Measurements from ENCODE around the gene PTPRN2. TPM values are rescaled to one million over a fixed set of nuclear protein-coding genes. Genes with fewer than 3 reads are reported as not detected.

Gene PTPRN2
- polyA plus RNA-seq, 2 donors, result 0.37 to 0.40 TPM

GRCh38 chr7:158501393-158502067, 86.1 kb downstream of the PTPRN2 start:
- no peaks in the 10 kb centered on the region for H3K4me1 ChIP-seq (ENCODE audit: control insufficient read depth in 2 of 2, insufficient read depth in 2 of 2, low read length in 1 of 2)
- peaks cover 8 to 10% of the 10 kb centered on the region in 2 donors for H3K9me3 ChIP-seq (ENCODE audit: control insufficient read depth in 2 of 2, insufficient read depth in 1 of 2, low read depth in 1 of 2, low read length in 1 of 2)
- H3K4me3 ChIP-seq (ENCODE audit: low read depth in 1 of 2, low read length in 2 of 2), result no peak overlapping the region
- 86 to 87% methylated on average over 28 of the region's 28 CpGs for WGBS, 2 donors
- H3K27me3 ChIP-seq (ENCODE audit: control insufficient read depth in 1 of 2, insufficient read depth in 2 of 2, low read length in 2 of 2), result no peaks in the 10 kb centered on the region
- H3K36me3 ChIP-seq (ENCODE audit: control insufficient read depth in 2 of 2, insufficient read depth in 2 of 2, low read length in 1 of 2), result no peaks in the 10 kb centered on the region
- no peak overlapping the region for H3K27ac ChIP-seq (ENCODE audit: low read depth in 2 of 2, low read length in 1 of 2)

- Histone ChIP-seq H3K4me1 (ENCODE audit: control insufficient read depth in 2 of 2, insufficient read depth in 2 of 2, low read length in 1 of 2) (peaks cover 0 to 3% of the 10 kb centered on the region in 2 donors), H3K9me3 (ENCODE audit: control insufficient read depth in 2 of 2, insufficient read depth in 1 of 2, low read depth in 1 of 2, low read length in 1 of 2) (peaks cover 1 to 5% of the 10 kb centered on the region in 2 donors), H3K27ac (ENCODE audit: low read depth in 2 of 2, low read length in 1 of 2) (no peak overlapping the region), H3K27me3 (ENCODE audit: control insufficient read depth in 1 of 2, insufficient read depth in 2 of 2, low read length in 2 of 2) (no peaks in the 10 kb centered on the region), H3K4me3 (ENCODE audit: low read depth in 1 of 2, low read length in 2 of 2) (no peak overlapping the region), H3K36me3 (ENCODE audit: control insufficient read depth in 2 of 2, insufficient read depth in 2 of 2, low read length in 1 of 2) (no peaks in the 10 kb centered on the region)
- WGBS, 2 donors, result 64 to 74% methylated on average over 29 of the region's 29 CpGs
These were observed 87.0 kb downstream of the PTPRN2 start for GRCh38 chr7:158500651-158501052.

DNA sequence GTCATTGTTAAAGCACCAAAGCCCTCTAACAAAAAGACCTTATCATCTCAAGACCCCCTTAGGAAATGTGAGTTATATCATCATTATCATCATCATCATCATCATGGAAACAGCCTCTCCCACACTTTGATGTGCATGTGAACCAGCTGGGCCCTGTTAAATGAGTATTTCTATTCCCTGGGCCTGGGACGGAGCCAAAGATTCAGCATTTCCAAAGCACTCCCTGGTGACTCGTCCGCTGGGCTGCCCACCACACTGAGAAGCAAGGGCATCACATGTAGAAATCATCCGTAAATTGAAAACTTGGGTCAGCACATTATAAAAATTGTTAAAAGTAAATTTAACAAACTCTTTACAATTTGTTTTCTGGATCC, 88.6 kb downstream of the PTPRN2 start:
- Histone ChIP-seq H3K27me3 (ENCODE audit: control insufficient read depth in 1 of 2, insufficient read depth in 2 of 2, low read length in 2 of 2) (no peaks in the 10 kb centered on the region), H3K4me3 (ENCODE audit: low read depth in 1 of 2, low read length in 2 of 2) (no peak overlapping the region), H3K4me1 (ENCODE audit: control insufficient read depth in 2 of 2, insufficient read depth in 2 of 2, low read length in 1 of 2) (peaks cover 0 to 3% of the 10 kb centered on the region in 2 donors), H3K27ac (ENCODE audit: low read depth in 2 of 2, low read length in 1 of 2) (no peak overlapping the region), H3K36me3 (ENCODE audit: control insufficient read depth in 2 of 2, insufficient read depth in 2 of 2, low read length in 1 of 2) (no peaks in the 10 kb centered on the region), H3K9me3 (ENCODE audit: control insufficient read depth in 2 of 2, insufficient read depth in 1 of 2, low read depth in 1 of 2, low read length in 1 of 2) (no peaks in the 10 kb centered on the region)
- 83 to 84% methylated on average over 4 of the region's 4 CpGs for WGBS, 2 donors

- Histone ChIP-seq H3K9me3 (ENCODE audit: control insufficient read depth in 2 of 2, insufficient read depth in 1 of 2, low read depth in 1 of 2, low read length in 1 of 2) (no peaks in the 10 kb centered on the region), H3K4me3 (ENCODE audit: low read depth in 1 of 2, low read length in 2 of 2) (no peak overlapping the region), H3K36me3 (ENCODE audit: control insufficient read depth in 2 of 2, insufficient read depth in 2 of 2, low read length in 1 of 2) (no peaks in the 10 kb centered on the region), H3K4me1 (ENCODE audit: control insufficient read depth in 2 of 2, insufficient read depth in 2 of 2, low read length in 1 of 2) (peaks cover 0 to 3% of the 10 kb centered on the region in 2 donors), H3K27ac (ENCODE audit: low read depth in 2 of 2, low read length in 1 of 2) (no peak overlapping the region), H3K27me3 (ENCODE audit: control insufficient read depth in 1 of 2, insufficient read depth in 2 of 2, low read length in 2 of 2) (no peaks in the 10 kb centered on the region)
- WGBS, 2 donors, result 53 to 62% methylated on average over 11 of the region's 11 CpGs
These were observed 89.1 kb downstream of the PTPRN2 start for GRCh38 chr7:158498443-158499081.

DNA sequence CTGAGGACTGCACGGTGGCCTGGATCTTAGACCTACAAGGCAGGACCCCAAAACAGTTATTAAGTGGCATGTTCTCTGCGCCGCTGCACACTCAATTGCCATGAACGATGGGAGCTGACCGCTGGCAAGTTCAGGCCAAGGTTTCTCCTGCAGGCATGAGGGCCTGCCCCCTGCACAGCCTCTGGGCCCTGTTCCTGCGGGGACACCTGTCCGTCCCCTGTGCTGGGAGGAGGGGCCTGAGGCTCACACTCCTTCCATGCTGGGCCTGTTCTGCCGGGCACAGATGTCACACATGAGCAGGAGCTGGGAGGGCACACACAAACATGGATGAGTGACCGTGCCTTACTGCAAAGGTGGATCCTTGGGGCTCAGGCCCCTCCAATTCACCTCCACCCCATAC, 90.0 kb downstream of the PTPRN2 start:
- Histone ChIP-seq H3K27me3 (ENCODE audit: control insufficient read depth in 1 of 2, insufficient read depth in 2 of 2, low read length in 2 of 2) (no peaks in the 10 kb centered on the region), H3K27ac (ENCODE audit: low read depth in 2 of 2, low read length in 1 of 2) (no peak overlapping the region), H3K36me3 (ENCODE audit: control insufficient read depth in 2 of 2, insufficient read depth in 2 of 2, low read length in 1 of 2) (no peaks in the 10 kb centered on the region), H3K4me1 (ENCODE audit: control insufficient read depth in 2 of 2, insufficient read depth in 2 of 2, low read length in 1 of 2) (peaks cover 0 to 3% of the 10 kb centered on the region in 2 donors), H3K4me3 (ENCODE audit: low read depth in 1 of 2, low read length in 2 of 2) (no peak overlapping the region), H3K9me3 (ENCODE audit: control insufficient read depth in 2 of 2, insufficient read depth in 1 of 2, low read depth in 1 of 2, low read length in 1 of 2) (no peaks in the 10 kb centered on the region)
- 76 to 82% methylated on average over 9 of the region's 9 CpGs for WGBS, 2 donors

DNA sequence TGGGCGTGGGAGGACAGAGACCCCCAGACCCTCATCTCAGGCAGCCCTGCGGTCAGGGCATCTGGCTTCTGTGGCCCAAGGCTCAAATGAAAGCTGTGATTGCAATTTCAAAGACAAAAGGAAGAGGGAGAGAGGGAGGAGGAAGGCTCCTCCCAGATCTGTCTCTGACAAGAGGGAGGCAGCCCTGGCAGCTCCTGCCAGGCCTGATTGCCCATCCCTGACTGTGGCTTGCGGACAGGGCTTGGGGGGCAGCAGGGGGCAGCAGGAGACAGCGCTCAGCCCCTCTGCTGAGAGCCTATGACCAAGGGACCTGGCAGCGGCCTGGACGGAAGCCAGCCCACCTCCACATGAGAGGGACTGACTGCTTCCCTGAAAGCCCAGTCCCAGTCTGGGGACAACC, 91.8 kb downstream of the PTPRN2 start:
- Histone ChIP-seq H3K9me3 (ENCODE audit: control insufficient read depth in 2 of 2, insufficient read depth in 1 of 2, low read depth in 1 of 2, low read length in 1 of 2) (no peaks in the 10 kb centered on the region), H3K27me3 (ENCODE audit: control insufficient read depth in 1 of 2, insufficient read depth in 2 of 2, low read length in 2 of 2) (no peaks in the 10 kb centered on the region), H3K4me1 (ENCODE audit: control insufficient read depth in 2 of 2, insufficient read depth in 2 of 2, low read length in 1 of 2) (peaks cover 0 to 3% of the 10 kb centered on the region in 2 donors), H3K36me3 (ENCODE audit: control insufficient read depth in 2 of 2, insufficient read depth in 2 of 2, low read length in 1 of 2) (no peaks in the 10 kb centered on the region), H3K4me3 (ENCODE audit: low read depth in 1 of 2, low read length in 2 of 2) (no peak overlapping the region), H3K27ac (ENCODE audit: low read depth in 2 of 2, low read length in 1 of 2) (no peak overlapping the region)
- WGBS, 2 donors, result 12 to 19% methylated on average over 2 to 6 of the region's 6 CpGs

GRCh38 chr7:158495216-158495615, 92.4 kb downstream of the PTPRN2 start:
- Histone ChIP-seq H3K36me3 (ENCODE audit: control insufficient read depth in 2 of 2, insufficient read depth in 2 of 2, low read length in 1 of 2) (no peaks in the 10 kb centered on the region), H3K4me3 (ENCODE audit: low read depth in 1 of 2, low read length in 2 of 2) (no peak overlapping the region), H3K9me3 (ENCODE audit: control insufficient read depth in 2 of 2, insufficient read depth in 1 of 2, low read depth in 1 of 2, low read length in 1 of 2) (peaks cover 0 to 2% of the 10 kb centered on the region in 2 donors), H3K27ac (ENCODE audit: low read depth in 2 of 2, low read length in 1 of 2) (no peak overlapping the region), H3K27me3 (ENCODE audit: control insufficient read depth in 1 of 2, insufficient read depth in 2 of 2, low read length in 2 of 2) (no peaks in the 10 kb centered on the region), H3K4me1 (ENCODE audit: control insufficient read depth in 2 of 2, insufficient read depth in 2 of 2, low read length in 1 of 2) (peaks cover 0 to 3% of the 10 kb centered on the region in 2 donors)
- 34 to 47% methylated on average over 5 of the region's 5 CpGs for WGBS, 2 donors

GRCh38 chr7:158494643-158495042, 93.0 kb downstream of the PTPRN2 start:
- Histone ChIP-seq H3K4me1 (ENCODE audit: control insufficient read depth in 2 of 2, insufficient read depth in 2 of 2, low read length in 1 of 2) (peaks cover 0 to 3% of the 10 kb centered on the region in 2 donors), H3K36me3 (ENCODE audit: control insufficient read depth in 2 of 2, insufficient read depth in 2 of 2, low read length in 1 of 2) (no peaks in the 10 kb centered on the region), H3K27ac (ENCODE audit: low read depth in 2 of 2, low read length in 1 of 2) (no peak overlapping the region), H3K4me3 (ENCODE audit: low read depth in 1 of 2, low read length in 2 of 2) (no peak overlapping the region), H3K9me3 (ENCODE audit: control insufficient read depth in 2 of 2, insufficient read depth in 1 of 2, low read depth in 1 of 2, low read length in 1 of 2) (peaks cover 0 to 2% of the 10 kb centered on the region in 2 donors), H3K27me3 (ENCODE audit: control insufficient read depth in 1 of 2, insufficient read depth in 2 of 2, low read length in 2 of 2) (no peaks in the 10 kb centered on the region)
- 47 to 52% methylated on average over 9 of the region's 9 CpGs for WGBS, 2 donors

DNA sequence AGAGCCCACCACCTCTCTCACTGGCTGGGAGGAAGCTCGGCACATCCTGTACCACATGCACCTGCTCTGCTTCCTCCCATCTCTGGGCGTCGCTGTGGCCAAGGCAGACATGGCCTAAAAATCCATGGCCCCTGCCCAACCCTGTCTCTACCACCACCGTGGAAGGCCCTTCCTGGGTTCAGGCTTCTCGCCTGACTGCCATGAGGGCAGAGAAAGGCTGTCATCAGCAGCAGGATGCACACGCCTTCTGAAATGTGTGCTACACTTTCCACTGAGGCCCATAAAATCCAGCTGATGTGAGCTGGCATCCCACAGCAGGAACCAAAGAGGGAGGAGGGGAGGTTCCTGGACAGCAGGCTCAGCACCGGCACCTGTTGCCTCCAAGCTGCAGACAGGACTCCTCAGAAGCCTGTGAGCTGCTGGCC, 93.4 kb downstream of the PTPRN2 start:
- Histone ChIP-seq H3K9me3 (ENCODE audit: control insufficient read depth in 2 of 2, insufficient read depth in 1 of 2, low read depth in 1 of 2, low read length in 1 of 2) (peaks cover 0 to 2% of the 10 kb centered on the region in 2 donors), H3K27ac (ENCODE audit: low read depth in 2 of 2, low read length in 1 of 2) (no peak overlapping the region), H3K27me3 (ENCODE audit: control insufficient read depth in 1 of 2, insufficient read depth in 2 of 2, low read length in 2 of 2) (no peaks in the 10 kb centered on the region), H3K4me1 (ENCODE audit: control insufficient read depth in 2 of 2, insufficient read depth in 2 of 2, low read length in 1 of 2) (peaks cover 0 to 3% of the 10 kb centered on the region in 2 donors), H3K4me3 (ENCODE audit: low read depth in 1 of 2, low read length in 2 of 2) (no peak overlapping the region), H3K36me3 (ENCODE audit: control insufficient read depth in 2 of 2, insufficient read depth in 2 of 2, low read length in 1 of 2) (no peaks in the 10 kb centered on the region)
- WGBS, 2 donors, result 52 to 59% methylated on average over 7 of the region's 7 CpGs

DNA sequence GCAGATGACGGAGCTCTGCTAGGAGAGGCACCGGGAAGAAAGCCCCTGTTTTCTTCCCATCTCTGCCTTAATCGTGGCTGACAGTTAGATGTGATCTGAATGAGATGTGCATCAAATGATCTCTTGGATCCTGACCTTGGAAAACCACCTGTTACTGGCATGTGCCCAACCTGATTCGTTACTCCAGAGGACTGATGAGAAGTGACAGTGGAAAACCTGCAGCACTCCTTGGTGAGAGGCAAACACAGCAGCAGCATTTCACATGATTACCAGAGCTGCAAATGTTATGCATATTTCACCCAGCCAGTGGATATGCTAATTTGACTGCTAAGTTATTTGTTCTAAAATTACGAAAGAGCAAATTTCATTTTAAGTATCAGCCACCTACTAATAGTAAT, 95.3 kb downstream of the PTPRN2 start:
- Histone ChIP-seq H3K4me3 (ENCODE audit: low read depth in 1 of 2, low read length in 2 of 2) (no peak overlapping the region), H3K27me3 (ENCODE audit: control insufficient read depth in 1 of 2, insufficient read depth in 2 of 2, low read length in 2 of 2) (no peaks in the 10 kb centered on the region), H3K27ac (ENCODE audit: low read depth in 2 of 2, low read length in 1 of 2) (no peak overlapping the region), H3K9me3 (ENCODE audit: control insufficient read depth in 2 of 2, insufficient read depth in 1 of 2, low read depth in 1 of 2, low read length in 1 of 2) (peaks cover 0 to 2% of the 10 kb centered on the region in 2 donors), H3K4me1 (ENCODE audit: control insufficient read depth in 2 of 2, insufficient read depth in 2 of 2, low read length in 1 of 2) (peaks cover 0 to 3% of the 10 kb centered on the region in 2 donors), H3K36me3 (ENCODE audit: control insufficient read depth in 2 of 2, insufficient read depth in 2 of 2, low read length in 1 of 2) (no peaks in the 10 kb centered on the region)
- WGBS, 2 donors, result 65 to 70% methylated on average over 5 of the region's 5 CpGs
